Gastroesophageal sphincter (tissue), 4 donors: Measurements from ENCODE around the gene CHD5. TPM values are rescaled to one million over a fixed set of nuclear protein-coding genes. Genes with fewer than 3 reads are reported as not detected.

Source experiments
- ATAC-seq: fragments of 150-250 bp; one replicate; pipeline ENCODE4 v1.9.1; 2016; ENCODE audit warnings: mild to moderate bottlenecking, moderate library complexity
- H3K27ac ChIP-seq, 4 donors: fragments of 200-600 bp; sonication (generic) in 3 of 4; 1 replicate in 3 of 4; 2 replicates in 1 of 4; pipeline ENCODE4 v1.5.1; 2016 to 2019
- H3K27me3 ChIP-seq: fragments of 200-600 bp; sonication (generic); one replicate; pipeline ENCODE4 v1.5.1; 2019
- H3K36me3 ChIP-seq, 2 donors: fragments of 200-600 bp; sonication (generic); one replicate each; pipeline ENCODE4 v1.5.1; 2019; ENCODE audit warnings: control low read depth in 1 of 2
- H3K4me1 ChIP-seq, 3 donors: fragments of 200-600 bp; sonication (generic); 1 replicate in 2 of 3; 2 replicates in 1 of 3; pipeline ENCODE4 v1.5.1; 2016 to 2019; ENCODE audit warnings: control low read depth in 2 of 3
- H3K4me3 ChIP-seq, 2 donors: fragments of 200-600 bp; sonication (generic); one replicate each; pipeline ENCODE4 v1.5.1; 2019; ENCODE audit warnings: mild to moderate bottlenecking in 1 of 2, moderate library complexity in 1 of 2
- H3K9me3 ChIP-seq, 3 donors: fragments of 200-600 bp; sonication (generic); one replicate each; pipeline ENCODE4 v1.5.1; 2017 to 2019; ENCODE audit warnings: control low read depth in 2 of 3
- CTCF ChIP-seq, 4 experiments: fragments of 200-600 bp in 2 of 4; fragments of 450-650 bp in 2 of 4; sonication (generic) in 1 of 4; IDR thresholded peaks; one replicate each; pipeline ENCODE4 v1.5.1; 2017 to 2019; ENCODE audit warnings: antibody characterized with exemption in 4 of 4, mild to moderate bottlenecking in 2 of 4, moderate library complexity in 2 of 4
- EP300 ChIP-seq: sonication (generic); formaldehyde crosslinking; IDR thresholded peaks from one replicate; pipeline ENCODE4 v1.6.1; 2017; ENCODE audit warnings: antibody characterized with exemption, mild to moderate bottlenecking
- POLR2A ChIP-seq, 2 donors: fragments of 450-650 bp; IDR thresholded peaks; one replicate each; pipeline ENCODE4 v1.6.1; 2017; ENCODE audit warnings: antibody characterized with exemption in 2 of 2, mild to moderate bottlenecking in 2 of 2, moderate library complexity in 1 of 2
- POLR2AphosphoS5 ChIP-seq: sonication (generic); formaldehyde crosslinking; IDR thresholded peaks from one replicate; pipeline ENCODE4 v1.6.1; 2017; ENCODE audit warnings: antibody characterized with exemption
- WGBS, 2 donors: methylation state at CpG; one replicate each; pipeline ENCODE4 v1.1.5; 2018; ENCODE audit warnings: low coverage in 1 of 2; 5-methylcytosine and 5-hydroxymethylcytosine counted together
- total RNA-seq, 4 donors: library from RNA; depleted of rRNA; stranded (reverse); fragments of >200 nt; gene quantifications; one replicate each; pipeline ENCODE4 v1.1.0, GENCODE V29; 2016

The CHD5 gene
- total RNA-seq, 4 donors from 2014 or later, result 4.4 to 34.9 (median 9.2) TPM

- 70% methylated on average over 2 of the region's 10 CpGs; no CpG with 5 or more reads in 1 of the 2 donors for WGBS, 2 donors
- Histone ChIP-seq H3K4me3 (no peak overlapping the region), H3K27ac (no peak overlapping the region), H3K4me1 (no peaks in the 10 kb centered on the region), H3K27me3 (peaks cover 17% of the 10 kb centered on the region), H3K36me3 (peaks cover 0 to 4% of the 10 kb centered on the region in 2 donors), H3K9me3 (peaks cover 0 to 24% (median 0%) of the 10 kb centered on the region in 3 donors)
- no peak for TF ChIP-seq POLR2AphosphoS5
- no peak for TF ChIP-seq EP300
- TF ChIP-seq POLR2A (IDR thresholded peaks at IDR 0.05), result no peak
- TF ChIP-seq CTCF (IDR thresholded peaks at IDR 0.05), result no peak
- ATAC-seq, result no peak
Measured at GRCh38 chr1:6113116-6113515, 67.0 kb downstream of the CHD5 start.

DNA sequence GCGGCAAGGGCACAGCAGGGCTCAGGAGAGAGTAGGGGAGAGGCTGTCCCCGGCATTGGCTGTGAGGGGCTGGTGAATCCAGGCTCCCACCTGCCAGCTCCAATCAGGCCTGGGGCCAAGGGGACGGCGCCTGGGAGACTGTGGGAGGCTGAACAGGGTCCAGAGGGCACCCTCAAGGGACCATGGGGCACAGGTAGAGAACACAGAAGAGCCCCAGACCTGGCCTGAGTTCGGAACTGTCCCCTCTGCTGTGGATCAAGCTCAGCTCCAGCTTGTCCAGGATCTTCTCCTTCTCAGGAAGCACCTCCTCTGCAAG lies 67.5 kb downstream of the CHD5 start:
- TF ChIP-seq EP300 (no peak), CTCF (IDR thresholded peaks at IDR 0.05) (no peak), POLR2AphosphoS5 (no peak), POLR2A (IDR thresholded peaks at IDR 0.05) (no peak)
- no peaks in the 10 kb centered on the region for H3K4me1 ChIP-seq
- H3K27ac ChIP-seq, result no peak overlapping the region
- WGBS, 2 donors, result 47% methylated on average over 3 of the region's 5 CpGs; no CpG with 5 or more reads in 1 of the 2 donors
- peaks cover 0 to 20% (median 0%) of the 10 kb centered on the region in 3 donors for H3K9me3 ChIP-seq
- H3K4me3 ChIP-seq, result no peak overlapping the region
- peaks cover 17% of the 10 kb centered on the region for H3K27me3 ChIP-seq
- H3K36me3 ChIP-seq, result peaks cover 0 to 4% of the 10 kb centered on the region in 2 donors
- ATAC-seq, result no peak

- no peak for ATAC-seq
- Histone ChIP-seq H3K27ac (no peak overlapping the region), H3K9me3 (peaks cover 0 to 15% (median 0%) of the 10 kb centered on the region in 3 donors), H3K27me3 (peaks cover 17% of the 10 kb centered on the region), H3K4me1 (no peaks in the 10 kb centered on the region), H3K4me3 (no peak overlapping the region), H3K36me3 (peaks cover 0 to 4% of the 10 kb centered on the region in 2 donors)
- whole genome bisulfite sequencing, 2 donors, result 79 to 81% methylated on average over 6 of the region's 13 CpGs
- TF ChIP-seq EP300, result no peak
- no peak for TF ChIP-seq CTCF (IDR thresholded peaks at IDR 0.05)
- TF ChIP-seq POLR2AphosphoS5, result no peak
- no peak for TF ChIP-seq POLR2A (IDR thresholded peaks at IDR 0.05)
Measured at GRCh38 chr1:6111991-6112689, 68.0 kb downstream of the CHD5 start.

- H3K27me3 ChIP-seq, result peaks cover 17% of the 10 kb centered on the region
- ATAC-seq, result no peak
- TF ChIP-seq POLR2A (IDR thresholded peaks at IDR 0.05), result no peak
- TF ChIP-seq EP300, result no peak
- no peak for TF ChIP-seq POLR2AphosphoS5
- TF ChIP-seq CTCF (IDR thresholded peaks at IDR 0.05), result no peak
- no peaks in the 10 kb centered on the region for H3K4me1 ChIP-seq
- no peak overlapping the region for H3K4me3 ChIP-seq
- 77% methylated on average over 12 of the region's 24 CpGs; no CpG with 5 or more reads in 1 of the 2 donors for WGBS, 2 donors
- H3K36me3 ChIP-seq, result peaks cover 0 to 4% of the 10 kb centered on the region in 2 donors
- H3K27ac ChIP-seq, result no peak overlapping the region
- H3K9me3 ChIP-seq, result peaks cover 0 to 10% (median 0%) of the 10 kb centered on the region in 3 donors
Measured at GRCh38 chr1:6111571-6111970, 68.5 kb downstream of the CHD5 start.

DNA sequence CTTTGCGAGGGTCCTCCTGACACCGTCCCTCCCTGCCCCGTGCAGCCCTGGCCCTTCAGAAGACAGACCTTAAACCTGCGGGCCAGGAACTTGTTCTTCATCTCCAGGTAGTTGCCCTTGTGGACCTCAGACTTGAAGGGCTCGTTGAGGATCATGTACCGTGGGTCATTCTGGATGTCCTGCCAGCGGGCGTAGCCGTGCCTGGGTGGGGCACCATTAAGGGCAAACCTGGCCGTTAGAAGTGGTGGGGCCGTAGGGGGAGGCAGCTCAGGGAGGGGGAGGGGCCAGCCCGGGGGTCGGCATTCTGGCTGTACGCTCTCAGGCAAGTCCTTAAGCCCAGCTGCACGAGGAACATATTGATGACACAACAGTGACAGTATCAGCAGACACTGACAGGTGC lies 69.8 kb downstream of the CHD5 start:
- H3K4me3 ChIP-seq, result no peak overlapping the region
- TF ChIP-seq CTCF (IDR thresholded peaks at IDR 0.05), result no peak
- TF ChIP-seq POLR2AphosphoS5, result no peak
- TF ChIP-seq POLR2A (IDR thresholded peaks at IDR 0.05), result no peak
- peaks cover 0 to 3% (median 0%) of the 10 kb centered on the region in 3 donors for H3K9me3 ChIP-seq
- no peak for ATAC-seq
- 92% methylated on average over 2 of the region's 15 CpGs; no CpG with 5 or more reads in 1 of the 2 donors for WGBS, 2 donors
- no peaks in the 10 kb centered on the region for H3K4me1 ChIP-seq
- H3K27me3 ChIP-seq, result peaks cover 17% of the 10 kb centered on the region
- H3K36me3 ChIP-seq, result peaks cover 0 to 2% of the 10 kb centered on the region in 2 donors
- H3K27ac ChIP-seq, result no peak overlapping the region
